H1 (cell line): ENCODE results near the gene ZMIZ1. TPM values are rescaled to one million over a fixed set of nuclear protein-coding genes. Genes with fewer than 3 reads are reported as not detected.

Experiments
- BACH1 ChIP-seq: IDR thresholded peaks from 2 replicates; pipeline ENCODE4 v1.6.1; 2012; ENCODE audit warnings: low read length, improper control_type of control experiment
- BCL11A ChIP-seq, 2 experiments: IDR thresholded peaks; one replicate each; pipeline ENCODE4 v1.6.1; 2011; ENCODE audit warnings: low read depth in 2 of 2, low read length in 2 of 2, mild to moderate bottlenecking in 2 of 2
- CEBPB ChIP-seq: IDR thresholded peaks from 2 replicates; pipeline ENCODE4 v1.6.1; 2012; ENCODE audit warnings: low read depth, low read length
- HDAC6 ChIP-seq: IDR thresholded peaks from one replicate; pipeline ENCODE4 v1.7.1; 2012; ENCODE audit warnings: low read depth, mild to moderate bottlenecking, inconsistent platforms, low read length, moderate library complexity
- YY1 ChIP-seq: IDR thresholded peaks from 2 replicates; pipeline ENCODE4 v1.6.1; 2011; ENCODE audit warnings: low read depth, mild to moderate bottlenecking, low read length
- polyA plus RNA-seq, 7 experiments: library from polyadenylated mRNA; depleted of rRNA in 3 of 7; stranded (reverse) in 5 of 7; unstranded in 2 of 7; fragments of >200 nt in 5 of 7; fragments of 200-250 nt in 2 of 7; gene quantifications; 1 replicate in 5 of 7; 2 replicates in 1 of 7; 4 replicates in 1 of 7; pipeline versions ENCODE4 v1.2.1 to v1.2.3, GENCODE V29; 2011 to 2013; ENCODE audit warnings: missing spikeins in 2 of 7, mixed read lengths in 2 of 7
- total RNA-seq: library from RNA; stranded (reverse); fragmentation: NEBNext Ultra II Directional; extraction: Animal tissue kit (Norgen Biotek cat#: 25700); gene quantifications from 2 replicates; pipeline ENCODE4 v1.2.1, GENCODE V29; 2021

The ZMIZ1 gene
- total and polyA plus RNA-seq, 2 of the 8 experiments (the other 6 are each of a cell fraction or from before 2014, with no cell fraction given) = 8.1 to 28.0 TPM

GRCh38 chr10:79308969-79309665, 240.4 kb downstream of the ZMIZ1 start (continued):
- no peak for TF ChIP-seq BACH1
- TF ChIP-seq YY1 = no peak
- no peak for TF ChIP-seq CEBPB
- no peak for TF ChIP-seq BCL11A (IDR thresholded peaks at IDR 0.05; ENCODE audit: low read depth in 2 of 2, low read length in 2 of 2)
- no peak for TF ChIP-seq HDAC6
